ENCODE results near the gene GRAMD4. TPM values are rescaled to one million over a fixed set of nuclear protein-coding genes. Genes with fewer than 3 reads are reported as not detected.
"Not testable (repeated sequence)": the region's sequence is repeated elsewhere in the genome, so short reads cannot be mapped to it uniquely, and the experiment has no call there.

GRAMD4 gene
- total RNA-seq, 2 experiments from 2014 or later, result 41.2 to 42.1 TPM

- no peaks in the 10 kb centered on the region for H3K36me3 Mint-ChIP-seq (ENCODE audit: low read depth)
- no peak overlapping the region for H3K27ac Mint-ChIP-seq
- H3K27me3 Mint-ChIP-seq (ENCODE audit: low read depth), result no peaks in the 10 kb centered on the region
- ChIA-PET POLR2A (no interaction called here), CTCF (no interaction called here)
- ATAC-seq (no peak), DNase-seq (no peak)
- H3K9me3 Mint-ChIP-seq (ENCODE audit: insufficient read depth), result no peaks in the 10 kb centered on the region
- peaks cover 5% of the 10 kb centered on the region for H3K4me1 Mint-ChIP-seq (ENCODE audit: low read depth)
- H3K4me3 Mint-ChIP-seq, result no peak overlapping the region
Measured at GRCh38 chr22:46627806-46628482, 7.8 kb downstream of the GRAMD4 start.

- no peak for DNase-seq
- ATAC-seq, result no peak
- Mint-ChIP-seq H3K36me3 (ENCODE audit: low read depth) (no peaks in the 10 kb centered on the region), H3K27me3 (ENCODE audit: low read depth) (no peaks in the 10 kb centered on the region), H3K9me3 (ENCODE audit: insufficient read depth) (no peaks in the 10 kb centered on the region), H3K4me1 (ENCODE audit: low read depth) (peaks cover 3% of the 10 kb centered on the region), H3K4me3 (no peak overlapping the region), H3K27ac (no peak overlapping the region)
- ChIA-PET POLR2A (no interaction called here), CTCF (no interaction called here)
Measured at GRCh38 chr22:46628756-46629155, 8.6 kb downstream of the GRAMD4 start.

- no peak overlapping the region for H3K4me3 Mint-ChIP-seq
Measured at GRCh38 chr22:46629291-46629690, 9.1 kb downstream of the GRAMD4 start.

GRCh38 chr22:46631113-46631512, 10.9 kb downstream of the GRAMD4 start:
- POLR2A ChIA-PET, result no interaction called here

More at GRCh38 chr22:46629291-46629690, 9.1 kb downstream of the GRAMD4 start:
- Mint-ChIP-seq H3K9me3 (ENCODE audit: insufficient read depth) (no peaks in the 10 kb centered on the region), H3K4me1 (ENCODE audit: low read depth) (peaks cover 3% of the 10 kb centered on the region), H3K27ac (no peak overlapping the region), H3K36me3 (ENCODE audit: low read depth) (no peaks in the 10 kb centered on the region), H3K27me3 (ENCODE audit: low read depth) (no peaks in the 10 kb centered on the region)
- ChIA-PET POLR2A (no interaction called here), CTCF (no interaction called here)
- ATAC-seq, result no peak
- DNase-seq, result no peak

GRCh38 chr22:46632646-46633249, 12.6 kb downstream of the GRAMD4 start:
- Mint-ChIP-seq H3K27ac (no peak overlapping the region), H3K27me3 (ENCODE audit: low read depth) (no peaks in the 10 kb centered on the region), H3K4me3 (no peak overlapping the region), H3K36me3 (ENCODE audit: low read depth) (no peaks in the 10 kb centered on the region), H3K9me3 (ENCODE audit: insufficient read depth) (no peaks in the 10 kb centered on the region), H3K4me1 (ENCODE audit: low read depth) (peaks cover 3% of the 10 kb centered on the region)
- ChIA-PET CTCF (no interaction called here), POLR2A (no interaction called here)
- ATAC-seq (no peak), DNase-seq (no peak)

More at GRCh38 chr22:46631113-46631512, 10.9 kb downstream of the GRAMD4 start:
- Mint-ChIP-seq H3K27me3 (ENCODE audit: low read depth) (no peaks in the 10 kb centered on the region), H3K27ac (no peak overlapping the region), H3K36me3 (ENCODE audit: low read depth) (no peaks in the 10 kb centered on the region), H3K4me3 (no peak overlapping the region), H3K4me1 (ENCODE audit: low read depth) (peaks cover 3% of the 10 kb centered on the region), H3K9me3 (ENCODE audit: insufficient read depth) (no peaks in the 10 kb centered on the region)
- CTCF ChIA-PET, result no interaction called here
- DNase-seq (no peak), ATAC-seq (no peak)

GRCh38 chr22:46633334-46633890, 13.2 kb downstream of the GRAMD4 start:
- peaks cover 3% of the 10 kb centered on the region for H3K4me1 Mint-ChIP-seq (ENCODE audit: low read depth)

GRCh38 chr22:46634011-46634699, 14.0 kb downstream of the GRAMD4 start:
- Mint-ChIP-seq H3K36me3 (ENCODE audit: low read depth) (no peaks in the 10 kb centered on the region), H3K4me1 (ENCODE audit: low read depth) (peaks cover 3% of the 10 kb centered on the region), H3K27me3 (ENCODE audit: low read depth) (no peaks in the 10 kb centered on the region), H3K9me3 (ENCODE audit: insufficient read depth) (no peaks in the 10 kb centered on the region), H3K27ac (peak overlapping the region; percentile 23), H3K4me3 (no peak overlapping the region)
- CTCF ChIA-PET, result no interaction called here
- POLR2A ChIA-PET, result no interaction called here
- ATAC-seq, result no peak
- DNase-seq, result no peak

More at GRCh38 chr22:46633334-46633890, 13.2 kb downstream of the GRAMD4 start:
- ChIA-PET POLR2A (no interaction called here), CTCF (no interaction called here)
- Mint-ChIP-seq H3K9me3 (ENCODE audit: insufficient read depth) (no peaks in the 10 kb centered on the region), H3K4me3 (no peak overlapping the region), H3K27ac (no peak overlapping the region), H3K36me3 (ENCODE audit: low read depth) (no peaks in the 10 kb centered on the region), H3K27me3 (ENCODE audit: low read depth) (no peaks in the 10 kb centered on the region)
- ATAC-seq (no peak), DNase-seq (no peak)

GRCh38 chr22:46634973-46635685, 14.9 kb downstream of the GRAMD4 start:
- POLR2A ChIA-PET; H3K9me3 Mint-ChIP-seq (ENCODE audit: insufficient read depth); DNase-seq; H3K27me3 Mint-ChIP-seq (ENCODE audit: low read depth); H3K36me3 Mint-ChIP-seq (ENCODE audit: low read depth); H3K4me1 Mint-ChIP-seq (ENCODE audit: low read depth); ATAC-seq; H3K4me3 Mint-ChIP-seq; H3K27ac Mint-ChIP-seq: not testable (repeated sequence)
- CTCF ChIA-PET, result interaction anchor here (1.9 kb wide), 1 partner anchor 72 kb away, joined by 6 read pairs; no protein-coding TSS in a partner anchor

GRCh38 chr22:46635756-46636155, 15.6 kb downstream of the GRAMD4 start:
- no peaks in the 10 kb centered on the region for H3K27me3 Mint-ChIP-seq (ENCODE audit: low read depth)
- no peak overlapping the region for H3K27ac Mint-ChIP-seq
- ChIA-PET CTCF (interaction anchor here (1.9 kb wide), 1 partner anchor 72 kb away, joined by 6 read pairs; no protein-coding TSS in a partner anchor), POLR2A (no interaction called here)
- H3K9me3 Mint-ChIP-seq (ENCODE audit: insufficient read depth), result no peaks in the 10 kb centered on the region
- no peaks in the 10 kb centered on the region for H3K36me3 Mint-ChIP-seq (ENCODE audit: low read depth)
- H3K4me1 Mint-ChIP-seq (ENCODE audit: low read depth), result peaks cover 3% of the 10 kb centered on the region
- DNase-seq, result no peak
- no peak for ATAC-seq
- no peak overlapping the region for H3K4me3 Mint-ChIP-seq

- CTCF ChIA-PET, result interaction anchor here (1.9 kb wide), 1 partner anchor 73 kb away, joined by 6 read pairs; no protein-coding TSS in a partner anchor
- no peak overlapping the region for H3K4me3 Mint-ChIP-seq
- H3K9me3 Mint-ChIP-seq (ENCODE audit: insufficient read depth), result no peaks in the 10 kb centered on the region
- no peaks in the 10 kb centered on the region for H3K36me3 Mint-ChIP-seq (ENCODE audit: low read depth)
- no peak overlapping the region for H3K27ac Mint-ChIP-seq
- H3K27me3 Mint-ChIP-seq (ENCODE audit: low read depth), result no peaks in the 10 kb centered on the region
- ATAC-seq (no peak), DNase-seq (no peak)
- no peaks in the 10 kb centered on the region for H3K4me1 Mint-ChIP-seq (ENCODE audit: low read depth)
- POLR2A ChIA-PET, result no interaction called here
Measured at GRCh38 chr22:46636221-46637002, 16.2 kb downstream of the GRAMD4 start.
